HG02852 (cell line): Measurements from ENCODE around the gene GMDS.

Experiments
- ATAC-seq: cut with Tn5 transposase; IDR thresholded peaks from one replicate; pipeline ENCODE4 v1.9.1; 2021; ENCODE audit warnings: mild to moderate bottlenecking, moderate library complexity; ENCODE audit not compliant: unreplicated experiment

GMDS gene

GRCh38 chr6:1910621-1911407, 334.6 kb downstream of the GMDS start:
- ATAC-seq, result no peak

GRCh38 chr6:1908784-1909183, 336.6 kb downstream of the GMDS start:
- ATAC-seq, result no peak

GRCh38 chr6:1906609-1907008, 338.8 kb downstream of the GMDS start:
- no peak for ATAC-seq

GRCh38 chr6:1906014-1906413, 339.4 kb downstream of the GMDS start:
- ATAC-seq, result no peak

GRCh38 chr6:1904898-1905297, 340.5 kb downstream of the GMDS start:
- no peak for ATAC-seq

- no peak for ATAC-seq
These were observed 341.0 kb downstream of the GMDS start for GRCh38 chr6:1904466-1904799.

- ATAC-seq, result no peak
These were observed 341.5 kb downstream of the GMDS start for GRCh38 chr6:1903780-1904465.

- ATAC-seq, result no peak
These were observed 343.8 kb downstream of the GMDS start for GRCh38 chr6:1901556-1901955.

- no peak for ATAC-seq
These were observed 348.5 kb downstream of the GMDS start for GRCh38 chr6:1896897-1897296.

GRCh38 chr6:1895721-1896120, 349.7 kb downstream of the GMDS start:
- no peak for ATAC-seq

- ATAC-seq, result no peak
These were observed 350.5 kb downstream of the GMDS start for GRCh38 chr6:1894954-1895353.

GRCh38 chr6:1893470-1894130, 351.8 kb downstream of the GMDS start:
- no peak for ATAC-seq

GRCh38 chr6:1892716-1893115, 352.7 kb downstream of the GMDS start:
- no peak for ATAC-seq

- ATAC-seq, result no peak
These were observed 354.4 kb downstream of the GMDS start for GRCh38 chr6:1890987-1891386.

- no peak for ATAC-seq
These were observed 355.3 kb downstream of the GMDS start for GRCh38 chr6:1890071-1890470.

GRCh38 chr6:1885576-1886011, 359.8 kb downstream of the GMDS start:
- ATAC-seq, result no peak

GRCh38 chr6:1884313-1884712, 361.1 kb downstream of the GMDS start:
- no peak for ATAC-seq

- no peak for ATAC-seq
These were observed 367.1 kb downstream of the GMDS start for GRCh38 chr6:1878330-1878729.

GRCh38 chr6:1873781-1874180, 371.6 kb downstream of the GMDS start:
- ATAC-seq, result no peak

GRCh38 chr6:1872649-1873131, 372.7 kb downstream of the GMDS start:
- ATAC-seq, result no peak

- no peak for ATAC-seq
These were observed 373.6 kb downstream of the GMDS start for GRCh38 chr6:1871724-1872315.
